Measurements from ENCODE around the gene IQGAP3.

The IQGAP3 gene

GRCh38 chr1:156525071-156525501, 47.3 kb downstream of the IQGAP3 start:
- no peak for DNase-seq
- in situ Hi-C loops (cut with HindIII; ENCODE audit: low pct_ligation_motif_present, low pct_unique_long_range_greater_than_20kb, low sequenced_read_pairs): no loop called here

- in situ Hi-C loops (cut with HindIII; ENCODE audit: low pct_ligation_motif_present, low pct_unique_long_range_greater_than_20kb, low sequenced_read_pairs): no loop called here
- no peak for DNase-seq
These were observed 47.9 kb downstream of the IQGAP3 start for GRCh38 chr1:156524481-156524869.

GRCh38 chr1:156523801-156524480, 48.4 kb downstream of the IQGAP3 start:
- in situ Hi-C loops (cut with HindIII; ENCODE audit: low pct_ligation_motif_present, low pct_unique_long_range_greater_than_20kb, low sequenced_read_pairs): no loop called here
- DNase-seq: no peak

GRCh38 chr1:156522443-156522970, 49.9 kb downstream of the IQGAP3 start:
- no peak for DNase-seq
- in situ Hi-C loops (cut with HindIII; ENCODE audit: low pct_ligation_motif_present, low pct_unique_long_range_greater_than_20kb, low sequenced_read_pairs): no loop called here

- no peak for DNase-seq
- in situ Hi-C loops (cut with HindIII; ENCODE audit: low pct_ligation_motif_present, low pct_unique_long_range_greater_than_20kb, low sequenced_read_pairs): no loop called here
These were observed 54.6 kb downstream of the IQGAP3 start for GRCh38 chr1:156517748-156518147.

- DNase-seq: no peak
- in situ Hi-C loops (cut with HindIII; ENCODE audit: low pct_ligation_motif_present, low pct_unique_long_range_greater_than_20kb, low sequenced_read_pairs): no loop called here
These were observed 55.5 kb downstream of the IQGAP3 start for GRCh38 chr1:156516821-156517220.

GRCh38 chr1:156515956-156516355, 56.4 kb downstream of the IQGAP3 start:
- in situ Hi-C loops (cut with HindIII; ENCODE audit: low pct_ligation_motif_present, low pct_unique_long_range_greater_than_20kb, low sequenced_read_pairs): no loop called here
- no peak for DNase-seq

- in situ Hi-C loops (cut with HindIII; ENCODE audit: low pct_ligation_motif_present, low pct_unique_long_range_greater_than_20kb, low sequenced_read_pairs): no loop called here
- no peak for DNase-seq
These were observed 59.2 kb downstream of the IQGAP3 start for GRCh38 chr1:156513185-156513584.

- in situ Hi-C loops (cut with HindIII; ENCODE audit: low pct_ligation_motif_present, low pct_unique_long_range_greater_than_20kb, low sequenced_read_pairs): no loop called here
- DNase-seq: no peak
These were observed 60.7 kb downstream of the IQGAP3 start for GRCh38 chr1:156511644-156512043.

- DNase-seq: no peak
- in situ Hi-C loops (cut with HindIII; ENCODE audit: low pct_ligation_motif_present, low pct_unique_long_range_greater_than_20kb, low sequenced_read_pairs): no loop called here
These were observed 61.7 kb downstream of the IQGAP3 start for GRCh38 chr1:156510709-156511108.

- DNase-seq: no peak
- in situ Hi-C loops (cut with HindIII; ENCODE audit: low pct_ligation_motif_present, low pct_unique_long_range_greater_than_20kb, low sequenced_read_pairs): no loop called here
These were observed 62.8 kb downstream of the IQGAP3 start for GRCh38 chr1:156509424-156510034.

GRCh38 chr1:156508955-156509234, 63.5 kb downstream of the IQGAP3 start:
- in situ Hi-C loops (cut with HindIII; ENCODE audit: low pct_ligation_motif_present, low pct_unique_long_range_greater_than_20kb, low sequenced_read_pairs): no loop called here

GRCh38 chr1:156508205-156508954, 64.0 kb downstream of the IQGAP3 start:
- in situ Hi-C loops (cut with HindIII; ENCODE audit: low pct_ligation_motif_present, low pct_unique_long_range_greater_than_20kb, low sequenced_read_pairs): no loop called here
- DNase-seq: no peak

More at GRCh38 chr1:156508955-156509234, 63.5 kb downstream of the IQGAP3 start:
- DNase-seq: no peak

GRCh38 chr1:156506450-156506849, 65.9 kb downstream of the IQGAP3 start:
- no peak for DNase-seq
- in situ Hi-C loops (cut with HindIII; ENCODE audit: low pct_ligation_motif_present, low pct_unique_long_range_greater_than_20kb, low sequenced_read_pairs): no loop called here

GRCh38 chr1:156505679-156506298, 66.6 kb downstream of the IQGAP3 start:
- in situ Hi-C loops (cut with HindIII; ENCODE audit: low pct_ligation_motif_present, low pct_unique_long_range_greater_than_20kb, low sequenced_read_pairs): no loop called here
- no peak for DNase-seq

GRCh38 chr1:156504821-156505678, 67.3 kb downstream of the IQGAP3 start:
- in situ Hi-C loops (cut with HindIII; ENCODE audit: low pct_ligation_motif_present, low pct_unique_long_range_greater_than_20kb, low sequenced_read_pairs): no loop called here
- DNase-seq: peak; percentile 99

GRCh38 chr1:156504438-156504813, 67.9 kb downstream of the IQGAP3 start:
- in situ Hi-C loops (cut with HindIII; ENCODE audit: low pct_ligation_motif_present, low pct_unique_long_range_greater_than_20kb, low sequenced_read_pairs): no loop called here
- peak; percentile 45 for DNase-seq

GRCh38 chr1:156503698-156504437, 68.5 kb downstream of the IQGAP3 start:
- no peak for DNase-seq
- in situ Hi-C loops (cut with HindIII; ENCODE audit: low pct_ligation_motif_present, low pct_unique_long_range_greater_than_20kb, low sequenced_read_pairs): no loop called here

Measured in ACHN (cell line).